Peyer's patch (tissue), 4 donors: Measurements from ENCODE around the gene WFS1. TPM values are rescaled to one million over a fixed set of nuclear protein-coding genes. Genes with fewer than 3 reads are reported as not detected.

Experiments used
- DNase-seq, 3 donors: peaks; one replicate each; pipeline ENCODE4 v3.0.0-alpha.2; 2017 to 2019
- H3K27ac ChIP-seq, 4 donors: fragments of 200-600 bp; sonication (generic); one replicate each; pipeline ENCODE4 v1.5.1; 2016 to 2019
- H3K27me3 ChIP-seq, 2 donors: fragments of 200-600 bp; sonication (generic); one replicate each; pipeline ENCODE4 v1.5.1; 2019
- H3K36me3 ChIP-seq, 3 donors: fragments of 200-600 bp; sonication (generic); one replicate each; pipeline ENCODE4 v1.5.1; 2016 to 2019
- H3K4me1 ChIP-seq, 4 donors: fragments of 200-600 bp; sonication (generic); one replicate each; pipeline ENCODE4 v1.5.1; 2016 to 2019
- H3K4me3 ChIP-seq, 4 donors: fragments of 200-600 bp; sonication (generic); 1 replicate in 3 of 4; 2 replicates in 1 of 4; pipeline ENCODE4 v1.5.1; 2016 to 2019; ENCODE audit warnings: mild to moderate bottlenecking in 1 of 4
- H3K9me3 ChIP-seq, 4 donors: fragments of 200-600 bp; sonication (generic); one replicate each; pipeline ENCODE4 v1.5.1; 2016 to 2019; ENCODE audit warnings: mild to moderate bottlenecking in 1 of 4
- POLR2A ChIP-seq, 2 donors: fragments of 450-650 bp; IDR thresholded peaks; one replicate each; pipeline ENCODE4 v1.5.1; 2017; ENCODE audit warnings: antibody characterized with exemption in 2 of 2, mild to moderate bottlenecking in 2 of 2, moderate library complexity in 2 of 2
- total RNA-seq, 4 donors: library from RNA; depleted of rRNA; stranded (reverse); fragments of >200 nt; gene quantifications; one replicate each; pipeline ENCODE4 v1.1.0, GENCODE V29; 2016
- TF ChIP-seq, protein P1 (sequence below), 6 experiments: fragments of 450-650 bp in 4 of 6; fragments of 200-600 bp in 2 of 6; sonication (generic) in 1 of 6; IDR thresholded peaks; one replicate each; pipeline ENCODE4 v1.5.1; 2017 to 2019; ENCODE audit warnings: antibody characterized with exemption in 6 of 6, mild to moderate bottlenecking in 3 of 6, moderate library complexity in 1 of 6

The WFS1 gene
- total RNA-seq, 4 donors from 2014 or later, result 10.0 to 39.6 (median 30.0) TPM

DNA sequence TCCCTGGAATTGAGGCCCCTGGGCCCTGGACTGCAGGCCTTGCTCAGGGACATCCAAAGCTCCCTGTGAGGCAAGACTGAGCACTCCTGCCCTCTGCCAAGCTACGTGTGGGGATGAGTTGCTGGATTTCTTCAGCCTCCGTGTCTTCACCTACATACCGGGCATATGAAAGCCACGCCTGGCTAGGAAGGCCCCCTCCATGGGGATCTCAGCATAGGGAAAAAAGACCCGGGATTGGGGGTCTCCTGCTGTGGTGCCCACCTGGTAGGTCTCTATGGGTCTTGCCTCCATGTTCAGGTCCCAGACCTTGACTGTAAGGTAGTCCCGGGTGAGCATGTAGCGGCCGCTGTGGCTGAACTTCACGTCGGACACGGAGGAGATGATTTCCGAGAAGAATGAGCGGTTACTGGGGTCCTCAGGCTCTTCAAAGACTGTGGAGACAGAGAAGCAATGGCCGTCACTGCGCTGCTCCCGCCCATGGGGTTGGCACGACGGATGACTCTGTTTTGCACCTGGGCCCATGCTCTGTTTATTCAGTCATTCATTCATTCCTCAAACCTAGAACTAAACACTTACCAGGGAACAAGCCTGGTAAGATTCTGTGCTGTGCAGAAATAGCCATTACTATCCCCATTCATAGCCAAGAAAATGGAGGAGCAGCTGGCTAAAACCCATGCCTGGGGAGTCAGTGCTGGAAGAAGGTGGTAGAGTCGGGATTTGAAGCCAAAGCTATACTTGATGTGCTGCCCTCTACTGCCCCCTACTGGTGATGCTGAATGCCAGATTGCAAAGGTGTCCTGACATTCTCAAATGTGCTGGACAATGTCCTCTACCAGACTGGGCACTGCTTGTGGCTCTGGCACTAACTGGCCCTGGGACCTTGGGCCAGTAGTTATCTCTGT is 63.9 kb downstream of the WFS1 start:
- Histone ChIP-seq H3K27me3 (no peaks in the 10 kb centered on the region), H3K36me3 (no peaks in the 10 kb centered on the region), H3K4me3 (no peak overlapping the region), H3K27ac (no peak overlapping the region), H3K9me3 (no peaks in the 10 kb centered on the region), H3K4me1 (no peaks in the 10 kb centered on the region)
- DNase-seq, result no peak
- no peak for TF ChIP-seq POLR2A (IDR thresholded peaks at IDR 0.05)
- TF ChIP-seq, protein P1, sequence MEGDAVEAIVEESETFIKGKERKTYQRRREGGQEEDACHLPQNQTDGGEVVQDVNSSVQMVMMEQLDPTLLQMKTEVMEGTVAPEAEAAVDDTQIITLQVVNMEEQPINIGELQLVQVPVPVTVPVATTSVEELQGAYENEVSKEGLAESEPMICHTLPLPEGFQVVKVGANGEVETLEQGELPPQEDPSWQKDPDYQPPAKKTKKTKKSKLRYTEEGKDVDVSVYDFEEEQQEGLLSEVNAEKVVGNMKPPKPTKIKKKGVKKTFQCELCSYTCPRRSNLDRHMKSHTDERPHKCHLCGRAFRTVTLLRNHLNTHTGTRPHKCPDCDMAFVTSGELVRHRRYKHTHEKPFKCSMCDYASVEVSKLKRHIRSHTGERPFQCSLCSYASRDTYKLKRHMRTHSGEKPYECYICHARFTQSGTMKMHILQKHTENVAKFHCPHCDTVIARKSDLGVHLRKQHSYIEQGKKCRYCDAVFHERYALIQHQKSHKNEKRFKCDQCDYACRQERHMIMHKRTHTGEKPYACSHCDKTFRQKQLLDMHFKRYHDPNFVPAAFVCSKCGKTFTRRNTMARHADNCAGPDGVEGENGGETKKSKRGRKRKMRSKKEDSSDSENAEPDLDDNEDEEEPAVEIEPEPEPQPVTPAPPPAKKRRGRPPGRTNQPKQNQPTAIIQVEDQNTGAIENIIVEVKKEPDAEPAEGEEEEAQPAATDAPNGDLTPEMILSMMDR (IDR thresholded peaks at IDR 0.05), result peak in 3 of 6 experiments; percentile 19 to 25 (median 20)

- no peaks in the 10 kb centered on the region for H3K4me1 ChIP-seq
Measured at GRCh38 chr4:6334203-6334887, 64.7 kb downstream of the WFS1 start.

GRCh38 chr4:6335040-6335590 is 65.5 kb downstream of the WFS1 start:
- no peak overlapping the region for H3K27ac ChIP-seq
- H3K9me3 ChIP-seq, result no peaks in the 10 kb centered on the region
- no peak for DNase-seq
- no peaks in the 10 kb centered on the region for H3K36me3 ChIP-seq
- no peak overlapping the region for H3K4me3 ChIP-seq
- H3K27me3 ChIP-seq, result no peaks in the 10 kb centered on the region
- H3K4me1 ChIP-seq, result no peaks in the 10 kb centered on the region
- TF ChIP-seq, protein P1 (IDR thresholded peaks at IDR 0.05), result no peak
- no peak for TF ChIP-seq POLR2A (IDR thresholded peaks at IDR 0.05)

More at GRCh38 chr4:6334203-6334887, 64.7 kb downstream of the WFS1 start:
- H3K9me3 ChIP-seq, result no peaks in the 10 kb centered on the region
- no peak overlapping the region for H3K4me3 ChIP-seq
- TF ChIP-seq POLR2A (IDR thresholded peaks at IDR 0.05), result no peak
- TF ChIP-seq, protein P1 (IDR thresholded peaks at IDR 0.05), result no peak
- no peak for DNase-seq
- H3K27me3 ChIP-seq, result no peaks in the 10 kb centered on the region
- H3K27ac ChIP-seq, result no peak overlapping the region
- no peaks in the 10 kb centered on the region for H3K36me3 ChIP-seq

GRCh38 chr4:6336166-6336565 is 66.5 kb downstream of the WFS1 start:
- no peak overlapping the region for H3K4me3 ChIP-seq
- no peaks in the 10 kb centered on the region for H3K27me3 ChIP-seq
- TF ChIP-seq, protein P1 (IDR thresholded peaks at IDR 0.05), result no peak
- no peak for TF ChIP-seq POLR2A (IDR thresholded peaks at IDR 0.05)
- no peak overlapping the region for H3K27ac ChIP-seq
- H3K36me3 ChIP-seq, result no peaks in the 10 kb centered on the region
- DNase-seq, result no peak
- H3K9me3 ChIP-seq, result no peaks in the 10 kb centered on the region
- no peaks in the 10 kb centered on the region for H3K4me1 ChIP-seq

- TF ChIP-seq POLR2A (IDR thresholded peaks at IDR 0.05), result no peak
- TF ChIP-seq, protein P1 (IDR thresholded peaks at IDR 0.05), result no peak
- no peak for DNase-seq
- no peak overlapping the region for H3K4me3 ChIP-seq
- no peaks in the 10 kb centered on the region for H3K27me3 ChIP-seq
- no peak overlapping the region for H3K27ac ChIP-seq
- no peaks in the 10 kb centered on the region for H3K4me1 ChIP-seq
- no peaks in the 10 kb centered on the region for H3K36me3 ChIP-seq
- no peaks in the 10 kb centered on the region for H3K9me3 ChIP-seq
Measured at GRCh38 chr4:6337331-6337935, 67.8 kb downstream of the WFS1 start.
